HUES48 (cell line): ENCODE data around the gene TSPAN18.

Source experiments
- H3K27ac ChIP-seq: one replicate; pipeline ENCODE4 v1.7.0; 2013; ENCODE audit warnings: low read depth, low read length, inconsistent platforms
- H3K27me3 ChIP-seq: 2 replicates; pipeline ENCODE4 v1.6.1; 2013; ENCODE audit warnings: mild to moderate bottlenecking, low read length; ENCODE audit not compliant: control insufficient read depth, insufficient read depth
- H3K36me3 ChIP-seq: 2 replicates; pipeline ENCODE4 v1.6.1; 2013; ENCODE audit warnings: low read length; ENCODE audit not compliant: control insufficient read depth, insufficient read depth
- H3K4me1 ChIP-seq: 2 replicates; pipeline ENCODE4 v1.6.1; 2013; ENCODE audit warnings: mild to moderate bottlenecking, low read length; ENCODE audit not compliant: control insufficient read depth, insufficient read depth
- H3K4me3 ChIP-seq: 2 replicates; pipeline ENCODE4 v1.5.1; 2013; ENCODE audit warnings: mild to moderate bottlenecking, low read depth, low read length
- H3K9ac ChIP-seq: 2 replicates; pipeline ENCODE4 v1.6.1; 2013; ENCODE audit warnings: mild to moderate bottlenecking, low read depth, low read length, moderate library complexity
- H3K9me3 ChIP-seq: 2 replicates; pipeline ENCODE4 v1.6.1; 2013; ENCODE audit warnings: low read length; ENCODE audit not compliant: control insufficient read depth, insufficient read depth

Gene TSPAN18

GRCh38 chr11:44771252-44771734, 44.5 kb downstream of the TSPAN18 start:
- no peak overlapping the region for H3K4me3 ChIP-seq
- no peak overlapping the region for H3K9ac ChIP-seq
- peaks cover 11% of the 10 kb centered on the region for H3K4me1 ChIP-seq
- no peaks in the 10 kb centered on the region for H3K36me3 ChIP-seq
- H3K27me3 ChIP-seq, result no peaks in the 10 kb centered on the region
- no peak overlapping the region for H3K27ac ChIP-seq
- peaks cover 3% of the 10 kb centered on the region; the same call in 1 of the 2 replicates for H3K9me3 ChIP-seq

DNA sequence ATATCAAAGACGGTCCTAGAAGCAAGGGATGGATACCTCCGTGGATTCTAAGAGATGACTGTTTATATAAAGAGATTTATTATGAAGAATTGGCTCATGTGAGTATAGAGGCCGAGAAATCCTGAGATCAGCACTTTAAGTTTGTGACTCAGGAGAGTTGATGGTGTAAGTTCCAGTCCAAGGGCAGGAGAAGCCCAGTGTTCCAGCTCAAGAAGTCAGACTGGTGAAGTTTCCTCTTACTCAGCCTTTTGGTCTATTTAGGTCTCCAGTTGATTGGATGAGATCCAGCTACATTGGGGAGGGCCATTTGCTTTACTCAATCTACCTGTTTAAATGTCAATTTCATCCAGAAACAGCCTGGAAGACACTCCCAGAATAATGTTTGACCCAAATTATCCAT, 45.1 kb downstream of the TSPAN18 start:
- Histone ChIP-seq H3K27me3 (no peaks in the 10 kb centered on the region), H3K4me1 (peaks cover 11% of the 10 kb centered on the region)

DNA sequence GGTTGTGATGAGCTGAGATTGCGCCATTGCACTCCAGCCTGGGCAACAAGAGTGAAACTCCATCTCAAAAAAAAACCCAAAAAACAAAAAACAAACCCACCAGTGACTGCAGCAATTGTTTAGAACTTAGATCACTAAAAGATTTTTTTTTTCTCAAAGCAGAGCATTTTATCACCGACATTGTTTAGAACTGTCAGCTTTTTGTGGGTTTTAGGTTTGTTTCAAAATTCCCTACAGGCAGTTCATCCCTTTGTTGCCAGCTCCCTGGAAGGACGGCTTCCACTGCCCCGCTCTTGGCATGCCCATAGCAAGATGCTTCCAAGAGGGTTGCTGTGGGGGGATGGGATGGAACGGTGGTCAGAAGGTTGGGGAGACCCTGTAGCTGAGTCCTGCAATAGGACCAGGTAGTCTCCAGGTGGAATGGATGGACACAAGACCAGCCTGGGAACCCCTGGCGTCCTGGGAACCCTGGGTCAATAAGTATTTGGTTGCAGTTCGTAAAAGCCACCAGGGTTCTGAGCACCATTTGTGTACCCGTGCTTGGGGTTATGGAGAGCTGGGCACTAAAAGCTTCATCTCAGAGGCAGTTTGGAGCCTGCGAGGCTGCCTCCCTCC, 46.7 kb downstream of the TSPAN18 start:
- H3K27ac ChIP-seq, result peak overlapping the region; percentile 38
- no peaks in the 10 kb centered on the region for H3K9me3 ChIP-seq
- H3K36me3 ChIP-seq, result no peaks in the 10 kb centered on the region
- H3K4me3 ChIP-seq, result no peak overlapping the region
- H3K27me3 ChIP-seq, result no peaks in the 10 kb centered on the region
- no peak overlapping the region for H3K9ac ChIP-seq
- H3K4me1 ChIP-seq, result peaks cover 23% of the 10 kb centered on the region

More for the DNA sequence above, 45.1 kb downstream of the TSPAN18 start:
- Histone ChIP-seq H3K4me3 (no peak overlapping the region), H3K36me3 (no peaks in the 10 kb centered on the region), H3K9me3 (peaks cover 3% of the 10 kb centered on the region; the same call in 1 of the 2 replicates), H3K27ac (no peak overlapping the region), H3K9ac (no peak overlapping the region)

DNA sequence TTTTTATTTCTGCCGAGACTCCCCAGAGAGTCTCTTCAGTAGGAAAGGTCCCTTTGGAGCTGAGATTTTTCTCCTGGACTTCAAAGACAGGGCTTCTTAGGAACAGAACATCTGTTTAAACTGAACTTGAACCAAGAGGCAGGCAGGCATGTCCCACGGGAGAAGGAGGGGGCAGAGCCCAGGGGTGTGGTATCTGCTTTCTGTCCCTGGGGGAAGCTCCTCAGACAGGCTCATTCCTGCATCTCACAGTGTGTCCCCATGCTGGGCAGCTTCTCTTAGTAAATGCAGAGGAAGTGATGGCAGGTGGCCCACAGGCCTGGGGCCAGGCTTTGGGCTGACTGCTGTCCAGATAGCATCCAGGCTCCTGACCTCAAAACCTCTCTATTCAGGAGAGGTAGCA, 47.3 kb downstream of the TSPAN18 start:
- Histone ChIP-seq H3K4me1 (peaks cover 23% of the 10 kb centered on the region), H3K9ac (no peak overlapping the region), H3K27ac (peak overlapping the region; percentile 38), H3K27me3 (no peaks in the 10 kb centered on the region), H3K4me3 (no peak overlapping the region), H3K9me3 (no peaks in the 10 kb centered on the region), H3K36me3 (no peaks in the 10 kb centered on the region)

DNA sequence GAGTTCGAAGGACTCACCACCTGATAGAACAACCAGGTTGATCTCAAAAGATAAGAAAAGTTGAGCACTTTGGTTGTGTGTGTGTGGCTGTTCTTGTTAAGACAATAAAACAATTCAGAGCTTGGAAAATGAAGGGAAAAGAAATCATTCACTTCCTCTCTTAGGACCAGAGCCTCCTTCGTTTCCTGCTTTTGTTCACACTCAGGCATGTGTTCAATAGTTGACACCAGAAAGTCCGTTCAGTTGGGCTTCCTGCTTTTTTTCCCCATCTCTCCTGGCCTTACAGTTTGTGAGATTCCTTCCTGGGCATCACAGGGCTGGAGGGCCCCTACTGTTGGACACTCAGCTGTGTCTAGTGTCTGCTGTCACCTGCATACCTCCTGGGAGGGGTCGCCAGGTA, 48.0 kb downstream of the TSPAN18 start:
- no peaks in the 10 kb centered on the region for H3K27me3 ChIP-seq
- no peak overlapping the region for H3K9ac ChIP-seq
- H3K36me3 ChIP-seq, result no peaks in the 10 kb centered on the region
- peaks cover 24% of the 10 kb centered on the region for H3K4me1 ChIP-seq
- H3K27ac ChIP-seq, result peak overlapping the region; percentile 38
- no peak overlapping the region for H3K4me3 ChIP-seq
- H3K9me3 ChIP-seq, result no peaks in the 10 kb centered on the region

GRCh38 chr11:44775366-44775984, 48.7 kb downstream of the TSPAN18 start:
- peaks cover 31% of the 10 kb centered on the region for H3K4me1 ChIP-seq
- H3K27ac ChIP-seq, result no peak overlapping the region

DNA sequence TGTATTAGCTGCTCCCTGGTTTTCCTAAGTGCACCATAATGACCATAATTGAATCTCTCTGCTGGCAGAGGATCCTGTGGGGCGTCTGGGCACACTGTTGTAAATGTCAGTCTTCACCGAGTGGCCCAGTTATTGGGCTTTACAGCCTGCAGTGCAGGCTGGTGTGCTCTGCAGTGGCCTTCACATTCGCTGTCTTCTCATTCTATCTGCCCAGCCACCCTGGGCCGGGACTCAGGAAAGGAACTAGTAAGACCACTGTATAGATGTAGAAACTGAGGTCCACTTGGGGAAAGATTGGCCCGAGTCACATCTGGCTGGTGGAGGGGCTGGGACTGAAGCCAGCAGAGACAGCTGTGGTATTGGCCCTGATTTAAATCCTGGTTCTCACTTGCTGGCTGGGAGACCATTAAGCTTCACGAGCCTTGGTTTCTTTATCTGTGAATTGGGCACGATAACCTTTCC, 49.3 kb downstream of the TSPAN18 start:
- Histone ChIP-seq H3K4me3 (no peak overlapping the region), H3K36me3 (no peaks in the 10 kb centered on the region), H3K4me1 (peaks cover 35% of the 10 kb centered on the region), H3K27me3 (no peaks in the 10 kb centered on the region), H3K27ac (no peak overlapping the region), H3K9me3 (no peaks in the 10 kb centered on the region), H3K9ac (no peak overlapping the region)

More at GRCh38 chr11:44775366-44775984, 48.7 kb downstream of the TSPAN18 start:
- H3K4me3 ChIP-seq, result no peak overlapping the region
- H3K9me3 ChIP-seq, result no peaks in the 10 kb centered on the region
- no peak overlapping the region for H3K9ac ChIP-seq
- H3K36me3 ChIP-seq, result no peaks in the 10 kb centered on the region
- H3K27me3 ChIP-seq, result no peaks in the 10 kb centered on the region

DNA sequence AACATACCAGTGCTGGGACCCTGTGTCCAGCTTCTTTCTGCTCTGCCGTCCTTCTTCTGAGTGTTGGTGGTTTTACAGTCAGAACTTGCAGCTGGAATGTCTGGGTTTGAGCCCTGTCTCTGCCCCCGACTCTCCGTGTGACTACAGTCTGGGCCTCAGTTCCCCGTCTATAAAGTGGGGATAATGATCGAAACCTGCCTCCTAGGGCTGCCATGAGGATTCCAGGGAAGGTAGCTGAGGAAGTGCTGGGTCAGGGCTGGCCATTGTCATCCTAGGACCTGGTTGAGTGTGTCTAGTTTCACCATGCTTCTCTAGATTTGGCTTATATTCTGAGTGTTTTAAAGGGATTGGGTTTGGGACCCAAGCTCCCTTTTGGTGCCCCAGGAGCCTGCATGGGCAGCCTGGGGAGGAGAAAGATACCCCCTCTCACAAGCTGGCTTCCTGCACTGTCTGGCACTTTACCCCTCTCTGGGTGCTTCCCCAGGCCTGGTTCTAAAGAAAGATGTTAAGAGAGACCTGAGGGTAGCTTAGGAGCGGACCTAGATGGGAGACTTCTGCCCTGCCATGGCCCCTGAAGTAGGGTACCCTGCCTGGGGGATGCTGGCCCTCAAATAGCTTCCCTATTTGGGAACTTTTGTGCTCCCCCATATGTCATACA, 49.9 kb downstream of the TSPAN18 start:
- H3K27ac ChIP-seq, result no peak overlapping the region
- no peak overlapping the region for H3K4me3 ChIP-seq
- H3K36me3 ChIP-seq, result no peaks in the 10 kb centered on the region
- no peaks in the 10 kb centered on the region for H3K9me3 ChIP-seq
- H3K27me3 ChIP-seq, result no peaks in the 10 kb centered on the region
- H3K9ac ChIP-seq, result no peak overlapping the region
- H3K4me1 ChIP-seq, result peaks cover 35% of the 10 kb centered on the region

DNA sequence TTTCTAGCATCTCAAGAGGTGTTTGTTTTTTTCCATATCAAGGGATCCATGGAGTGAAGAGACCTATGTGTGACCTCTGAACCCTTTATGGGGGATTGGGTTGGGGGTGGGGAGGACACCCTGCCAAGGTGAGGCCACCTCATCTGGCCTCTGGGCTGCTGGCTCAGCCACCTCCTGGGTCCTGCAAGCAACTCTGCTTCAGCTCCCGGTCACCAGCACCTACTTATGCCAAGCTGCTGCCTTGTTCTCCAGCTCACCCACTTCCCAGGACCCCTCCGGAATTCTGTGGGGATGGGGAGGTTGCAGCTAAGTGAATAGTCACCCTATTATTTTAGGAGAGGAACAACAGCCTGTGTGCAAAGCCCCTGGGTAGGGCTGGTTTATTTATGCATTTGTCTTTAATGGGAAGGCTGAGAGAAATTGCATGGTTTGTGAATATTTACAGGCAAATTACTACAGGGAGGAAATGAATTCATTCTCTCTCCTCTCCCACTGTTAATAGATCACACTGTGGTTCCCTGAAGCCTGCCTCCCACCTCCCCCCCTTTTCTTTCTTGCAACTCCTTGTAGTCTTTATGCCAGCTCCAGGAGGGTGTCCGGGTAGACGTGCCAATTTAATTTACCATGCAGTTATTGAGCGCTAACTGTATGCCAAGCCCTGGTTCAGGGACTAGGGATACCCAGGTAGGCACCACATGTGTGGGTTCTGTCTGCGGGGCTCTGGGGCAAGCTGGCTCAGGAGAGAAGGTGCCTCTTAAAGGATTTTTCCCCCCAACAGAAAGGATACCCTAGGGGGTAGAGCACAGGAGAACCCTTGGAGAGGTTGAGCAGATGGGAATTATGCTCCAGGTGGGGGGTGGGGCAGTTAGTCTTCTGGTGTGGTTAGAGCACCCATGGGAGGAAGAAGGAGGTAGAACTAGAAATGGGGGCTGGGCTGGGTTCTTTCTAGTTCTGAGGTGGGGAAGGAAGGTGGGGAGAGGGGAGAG, 50.7 kb downstream of the TSPAN18 start:
- no peak overlapping the region for H3K4me3 ChIP-seq
- no peaks in the 10 kb centered on the region for H3K27me3 ChIP-seq
- no peaks in the 10 kb centered on the region for H3K9me3 ChIP-seq
- H3K4me1 ChIP-seq, result peaks cover 35% of the 10 kb centered on the region
- H3K9ac ChIP-seq, result no peak overlapping the region
- no peak overlapping the region for H3K27ac ChIP-seq
- no peaks in the 10 kb centered on the region for H3K36me3 ChIP-seq

DNA sequence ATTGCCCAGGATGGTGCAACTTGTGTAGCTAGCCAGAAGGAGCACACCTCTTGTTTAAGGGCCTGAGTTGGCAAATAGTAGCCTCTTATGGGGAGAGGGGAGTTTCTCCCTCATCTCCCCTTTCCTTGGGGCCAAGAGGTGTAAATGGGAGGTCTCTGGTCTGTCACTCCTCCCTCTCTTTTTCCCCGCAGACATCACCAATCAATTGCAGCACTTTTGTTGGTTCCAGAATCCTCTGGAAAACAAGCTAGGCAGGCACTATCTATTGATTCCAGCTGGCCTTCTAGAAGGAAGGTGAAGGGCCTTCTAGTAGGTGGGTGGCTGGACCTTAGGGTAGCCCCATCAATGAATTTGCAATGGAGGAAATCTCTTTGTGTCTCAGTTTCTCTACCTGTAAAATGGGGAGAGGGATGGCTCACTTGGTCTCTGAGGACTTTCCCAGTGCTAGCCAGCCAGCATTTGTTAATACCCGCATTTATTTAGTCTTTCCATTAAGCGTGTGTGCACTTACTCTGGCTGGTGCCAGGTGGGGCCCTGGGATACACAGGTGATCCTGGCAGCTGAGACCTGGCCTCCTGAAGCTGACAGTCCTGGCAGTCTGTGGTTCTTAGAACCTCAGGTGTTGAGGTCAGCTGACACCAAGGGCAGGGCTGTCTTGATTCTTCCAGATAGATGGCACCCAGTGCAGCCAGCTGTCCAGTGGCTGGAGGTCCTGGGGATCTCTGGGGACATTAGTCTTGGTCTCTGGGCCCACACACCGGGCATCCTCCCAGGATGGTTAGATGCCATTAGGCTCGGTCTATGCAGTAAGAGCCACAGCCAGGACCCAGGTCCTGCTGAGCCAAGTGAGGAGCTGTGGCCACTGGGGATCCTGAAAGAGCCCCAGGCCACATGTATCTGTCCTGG, 51.7 kb downstream of the TSPAN18 start:
- Histone ChIP-seq H3K36me3 (no peaks in the 10 kb centered on the region), H3K4me1 (peaks cover 35% of the 10 kb centered on the region), H3K4me3 (no peak overlapping the region), H3K27me3 (no peaks in the 10 kb centered on the region), H3K27ac (no peak overlapping the region), H3K9me3 (no peaks in the 10 kb centered on the region), H3K9ac (no peak overlapping the region)
